Body of pancreas (tissue), 4 donors: ENCODE data around the gene NPAS2. TPM values are rescaled to one million over a fixed set of nuclear protein-coding genes. Genes with fewer than 3 reads are reported as not detected.

ENCODE experiments used
- ATAC-seq: fragments of 150-250 bp; one replicate; pipeline ENCODE4 v1.9.1; 2016
- DNase-seq, 4 donors: peaks; one replicate each; pipeline ENCODE4 v3.0.0-alpha.2; 2019
- H3K27ac ChIP-seq, 4 donors: fragments of 200-600 bp; sonication (generic); 1 replicate in 3 of 4; 2 replicates in 1 of 4; pipeline versions ENCODE4 v1.5.1 to v1.6.1; 2016 to 2019; ENCODE audit warnings: mild to moderate bottlenecking in 1 of 4, mixed read lengths in 1 of 4, moderate library complexity in 1 of 4
- H3K27me3 ChIP-seq, 2 donors: fragments of 200-600 bp; sonication (generic); one replicate each; pipeline ENCODE4 v1.6.0; 2016; ENCODE audit warnings: mild to moderate bottlenecking in 1 of 2
- H3K36me3 ChIP-seq, 2 donors: fragments of 200-600 bp; sonication (generic); replicated peaks in 1 of 2; 2 replicates each; pipeline ENCODE4 v1.5.1; 2016; ENCODE audit warnings: low read depth in 2 of 2; ENCODE audit not compliant: insufficient read depth in 1 of 2
- H3K4me1 ChIP-seq: fragments of 200-600 bp; sonication (generic); one replicate; pipeline ENCODE4 v1.6.0; 2016
- H3K4me3 ChIP-seq, 2 donors: fragments of 200-600 bp; sonication (generic); 1 replicate in 1 of 2; 2 replicates in 1 of 2; pipeline ENCODE4 v1.5.1; 2016 to 2019
- H3K9me3 ChIP-seq, 3 donors: fragments of 200-600 bp; sonication (generic); 1 replicate in 2 of 3; 2 replicates in 1 of 3; pipeline ENCODE4 v1.5.1; 2016
- CTCF ChIP-seq, 7 experiments: fragments of 450-650 bp in 4 of 7; fragments of 200-600 bp in 3 of 7; sonication (generic) in 3 of 7; IDR thresholded peaks; one replicate each; pipeline ENCODE4 v1.5.1; 2016 to 2019; ENCODE audit warnings: antibody characterized with exemption in 7 of 7
- POLR2A ChIP-seq, 3 donors: fragments of 450-650 bp; IDR thresholded peaks; one replicate each; pipeline ENCODE4 v1.6.1; 2016; ENCODE audit warnings: antibody characterized with exemption in 3 of 3, mild to moderate bottlenecking in 2 of 3
- WGBS, 2 donors: methylation state at CpG; one replicate each; pipeline ENCODE4 v1.1.5; 2017; 5-methylcytosine and 5-hydroxymethylcytosine counted together
- intact Hi-C: fragments of 100-400 bp; cut with DNase I; formaldehyde crosslinking; loops from one replicate; pipeline ENCODE4 v1.15.1; 2023
- total RNA-seq, 2 donors: library from RNA; depleted of rRNA; stranded (reverse); fragments of >200 nt; gene quantifications; one replicate each; pipeline ENCODE4 v1.1.0, GENCODE V29; 2016

NPAS2 gene
- total RNA-seq, 2 donors from 2014 or later = 32.7 to 51.7 TPM

GRCh38 chr2:100859902-100860301 is 40.0 kb downstream of the NPAS2 start:
- Histone ChIP-seq H3K27ac (no peak overlapping the region), H3K36me3 (no peaks in the 10 kb centered on the region), H3K4me3 (no peak overlapping the region), H3K9me3 (no peaks in the 10 kb centered on the region), H3K4me1 (peaks cover 28% of the 10 kb centered on the region), H3K27me3 (no peaks in the 10 kb centered on the region)
- ATAC-seq (no peak), DNase-seq (no peak)
- WGBS, 2 donors = 81 to 96% methylated on average over 2 of the region's 2 CpGs
- TF ChIP-seq POLR2A (IDR thresholded peaks at IDR 0.05) (no peak), CTCF (IDR thresholded peaks at IDR 0.05) (no peak)
- intact Hi-C loops = no loop called here

- no peak for DNase-seq
- Histone ChIP-seq H3K9me3 (no peaks in the 10 kb centered on the region), H3K36me3 (no peaks in the 10 kb centered on the region), H3K27me3 (no peaks in the 10 kb centered on the region), H3K4me1 (peaks cover 43% of the 10 kb centered on the region), H3K27ac (no peak overlapping the region), H3K4me3 (no peak overlapping the region)
- 73 to 80% methylated on average over 4 of the region's 4 CpGs for WGBS, 2 donors
- no peak for ATAC-seq
- intact Hi-C loops = no loop called here
- no peak for TF ChIP-seq CTCF (IDR thresholded peaks at IDR 0.05)
- TF ChIP-seq POLR2A (IDR thresholded peaks at IDR 0.05) = no peak
These were observed 41.4 kb downstream of the NPAS2 start for GRCh38 chr2:100861340-100861739.

GRCh38 chr2:100862081-100862480 is 42.1 kb downstream of the NPAS2 start:
- intact Hi-C loops = no loop called here
- WGBS, 2 donors = 25 to 28% methylated on average over 5 of the region's 5 CpGs
- Histone ChIP-seq H3K4me3 (no peak overlapping the region), H3K27ac (peak overlapping the region in 1 of 4 donors; percentile 41), H3K9me3 (no peaks in the 10 kb centered on the region), H3K27me3 (no peaks in the 10 kb centered on the region), H3K4me1 (peaks cover 40% of the 10 kb centered on the region), H3K36me3 (no peaks in the 10 kb centered on the region)
- ATAC-seq (no peak), DNase-seq (no peak)
- no peak for TF ChIP-seq CTCF (IDR thresholded peaks at IDR 0.05)
- no peak for TF ChIP-seq POLR2A (IDR thresholded peaks at IDR 0.05)

GRCh38 chr2:100865816-100866460 is 46.0 kb downstream of the NPAS2 start:
- ATAC-seq = no peak
- Histone ChIP-seq H3K4me1 (peaks cover 46% of the 10 kb centered on the region), H3K27me3 (no peaks in the 10 kb centered on the region), H3K4me3 (no peak overlapping the region), H3K9me3 (no peaks in the 10 kb centered on the region), H3K36me3 (no peaks in the 10 kb centered on the region), H3K27ac (peak overlapping the region in 1 of 4 donors; percentile 36)
- intact Hi-C loops = no loop called here
- TF ChIP-seq CTCF (IDR thresholded peaks at IDR 0.05) = no peak
- TF ChIP-seq POLR2A (IDR thresholded peaks at IDR 0.05) = no peak
- no peak for DNase-seq
- WGBS, 2 donors = 62 to 69% methylated on average over 5 of the region's 5 CpGs

GRCh38 chr2:100868083-100868482 is 48.1 kb downstream of the NPAS2 start:
- TF ChIP-seq POLR2A (IDR thresholded peaks at IDR 0.05) (no peak), CTCF (IDR thresholded peaks at IDR 0.05) (no peak)
- no peaks in the 10 kb centered on the region for H3K36me3 ChIP-seq
- no peak overlapping the region for H3K4me3 ChIP-seq
- ATAC-seq = no peak
- no peak for DNase-seq
- no peak overlapping the region for H3K27ac ChIP-seq
- intact Hi-C loops = no loop called here
- no peaks in the 10 kb centered on the region for H3K27me3 ChIP-seq
- no peaks in the 10 kb centered on the region for H3K9me3 ChIP-seq
- peaks cover 32% of the 10 kb centered on the region for H3K4me1 ChIP-seq
